ENCODE data around the gene ADGRE2.
"Not testable (repeated sequence)": the region's sequence is repeated elsewhere in the genome, so short reads cannot be mapped to it uniquely, and the experiment has no call there.

The ADGRE2 gene

DNA sequence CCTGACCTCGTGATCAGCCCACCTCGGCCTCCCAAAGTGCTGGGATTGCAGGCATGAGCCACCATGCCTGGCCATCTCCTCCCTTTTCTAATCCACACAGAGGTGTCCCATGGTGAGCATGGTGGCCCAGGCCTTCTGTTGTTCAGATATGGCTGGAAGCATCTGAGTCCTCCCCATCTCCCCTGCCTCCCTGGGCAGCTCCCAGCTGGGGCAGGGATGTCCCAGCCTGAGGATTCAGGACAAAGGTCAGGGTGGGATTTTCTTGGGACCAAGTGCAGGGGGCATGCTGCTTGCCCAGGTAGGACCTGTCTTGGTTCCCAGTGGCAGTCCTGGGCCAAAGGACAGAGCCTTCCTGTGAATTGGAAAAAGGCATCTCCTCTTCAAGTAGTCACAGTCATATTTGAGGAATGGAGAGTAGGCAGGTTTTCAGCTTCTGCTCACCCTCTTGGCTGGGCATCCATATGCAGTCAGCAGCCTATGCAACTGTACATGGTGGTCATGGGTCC, 10.8 kb downstream of the ADGRE2 start:
- no peak overlapping the region for H3K27ac ChIP-seq (ENCODE audit: low read depth, low read length)
- no peaks in the 10 kb centered on the region for H3K36me3 ChIP-seq (ENCODE audit: insufficient read depth, low read length)
- 63% methylated on average over 2 of the region's 2 CpGs for WGBS
- no peaks in the 10 kb centered on the region for H3K27me3 ChIP-seq (ENCODE audit: insufficient read depth, low read length)
- H3K4me3 ChIP-seq (ENCODE audit: low read length) = no peak overlapping the region
- H3K9me3 ChIP-seq (ENCODE audit: insufficient read depth, low read depth, low read length) = peaks cover 43% of the 10 kb centered on the region; the same call in 1 of the 2 replicates
- no peaks in the 10 kb centered on the region for H3K4me1 ChIP-seq (ENCODE audit: insufficient read depth, low read length)
- no peak overlapping the region for H3K9ac ChIP-seq (ENCODE audit: low read depth, low read length)

DNA sequence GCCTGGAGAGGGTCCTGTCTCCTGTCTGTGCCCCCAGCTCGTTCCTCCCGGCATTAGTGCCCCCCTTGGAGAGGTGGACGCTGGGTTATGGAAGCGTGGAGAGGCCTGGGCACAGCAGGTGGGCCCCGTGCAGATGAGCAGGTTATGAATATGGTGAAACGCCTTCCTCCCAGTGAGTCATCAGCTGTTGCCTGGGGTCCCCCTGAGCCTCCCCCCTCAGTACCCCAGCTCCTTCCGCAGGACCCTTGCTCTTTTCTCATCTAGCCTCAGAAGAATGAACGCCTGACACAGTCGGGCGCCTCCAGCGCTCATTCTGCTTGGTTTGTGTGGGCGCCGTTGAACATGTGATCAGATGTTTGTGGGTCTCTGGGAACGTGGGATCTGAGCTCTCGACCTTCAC, 12.5 kb downstream of the ADGRE2 start:
- H3K9me3 ChIP-seq (ENCODE audit: insufficient read depth, low read depth, low read length) = peaks cover 43% of the 10 kb centered on the region
- not testable (repeated sequence) for H3K4me3 ChIP-seq (ENCODE audit: low read length); H3K4me1 ChIP-seq (ENCODE audit: insufficient read depth, low read length); H3K27me3 ChIP-seq (ENCODE audit: insufficient read depth, low read length); H3K27ac ChIP-seq (ENCODE audit: low read depth, low read length); H3K36me3 ChIP-seq (ENCODE audit: insufficient read depth, low read length); H3K9ac ChIP-seq (ENCODE audit: low read depth, low read length)
- 87% methylated on average over 14 of the region's 15 CpGs for whole genome bisulfite sequencing

DNA sequence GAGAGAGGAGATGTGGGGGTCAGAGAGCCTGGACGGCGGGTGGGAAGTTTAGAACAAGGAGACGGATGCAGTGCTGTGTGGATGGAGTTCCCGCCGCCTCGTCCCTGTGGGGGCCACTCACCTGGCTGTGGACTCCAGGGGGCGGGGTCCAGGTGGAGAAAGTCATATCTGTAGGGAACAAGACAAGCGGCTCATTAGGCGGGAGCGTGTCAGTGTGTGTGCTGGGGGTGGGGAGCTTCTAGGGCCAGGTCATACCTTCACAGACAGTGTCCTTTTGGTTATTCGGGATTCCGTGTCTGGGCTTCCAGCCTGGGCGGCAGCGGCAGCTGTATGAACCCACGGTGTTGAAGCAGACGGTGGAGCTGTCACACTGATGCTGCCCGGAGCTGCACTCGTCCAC, 13.0 kb downstream of the ADGRE2 start:
- peaks cover 42% of the 10 kb centered on the region for H3K9me3 ChIP-seq (ENCODE audit: insufficient read depth, low read depth, low read length)
- not testable (repeated sequence) for H3K9ac ChIP-seq (ENCODE audit: low read depth, low read length); H3K27me3 ChIP-seq (ENCODE audit: insufficient read depth, low read length); H3K4me1 ChIP-seq (ENCODE audit: insufficient read depth, low read length); H3K36me3 ChIP-seq (ENCODE audit: insufficient read depth, low read length); H3K4me3 ChIP-seq (ENCODE audit: low read length); H3K27ac ChIP-seq (ENCODE audit: low read depth, low read length)
- 93% methylated on average over 4 of the region's 18 CpGs for WGBS

DNA sequence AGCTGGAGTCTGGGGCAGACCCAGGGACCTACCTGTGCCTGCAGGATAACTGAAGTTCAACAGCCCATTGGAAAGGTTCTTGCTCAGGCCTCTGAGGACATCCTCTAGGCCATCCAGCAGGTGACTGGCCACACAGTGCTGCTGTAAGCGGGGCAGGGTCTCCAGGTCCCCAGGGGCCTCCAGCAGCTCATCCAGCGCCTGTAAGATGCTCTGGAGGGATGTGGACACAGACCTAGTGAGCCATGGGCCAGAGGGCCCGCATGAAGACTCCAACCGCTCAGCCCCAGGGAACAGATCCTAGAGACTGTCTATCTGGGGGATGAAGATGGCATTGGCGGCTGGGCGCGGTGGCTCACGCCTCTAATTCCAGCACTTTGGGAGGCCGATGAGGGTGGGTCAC, 14.0 kb downstream of the ADGRE2 start:
- H3K27ac ChIP-seq (ENCODE audit: low read depth, low read length) = no peak overlapping the region
- H3K4me1 ChIP-seq (ENCODE audit: insufficient read depth, low read length) = no peaks in the 10 kb centered on the region
- peaks cover 37% of the 10 kb centered on the region for H3K9me3 ChIP-seq (ENCODE audit: insufficient read depth, low read depth, low read length)
- no peaks in the 10 kb centered on the region for H3K36me3 ChIP-seq (ENCODE audit: insufficient read depth, low read length)
- H3K9ac ChIP-seq (ENCODE audit: low read depth, low read length) = no peak overlapping the region
- no peaks in the 10 kb centered on the region for H3K27me3 ChIP-seq (ENCODE audit: insufficient read depth, low read length)
- H3K4me3 ChIP-seq (ENCODE audit: low read length) = no peak overlapping the region
- 85% methylated on average over 9 of the region's 9 CpGs for WGBS

DNA sequence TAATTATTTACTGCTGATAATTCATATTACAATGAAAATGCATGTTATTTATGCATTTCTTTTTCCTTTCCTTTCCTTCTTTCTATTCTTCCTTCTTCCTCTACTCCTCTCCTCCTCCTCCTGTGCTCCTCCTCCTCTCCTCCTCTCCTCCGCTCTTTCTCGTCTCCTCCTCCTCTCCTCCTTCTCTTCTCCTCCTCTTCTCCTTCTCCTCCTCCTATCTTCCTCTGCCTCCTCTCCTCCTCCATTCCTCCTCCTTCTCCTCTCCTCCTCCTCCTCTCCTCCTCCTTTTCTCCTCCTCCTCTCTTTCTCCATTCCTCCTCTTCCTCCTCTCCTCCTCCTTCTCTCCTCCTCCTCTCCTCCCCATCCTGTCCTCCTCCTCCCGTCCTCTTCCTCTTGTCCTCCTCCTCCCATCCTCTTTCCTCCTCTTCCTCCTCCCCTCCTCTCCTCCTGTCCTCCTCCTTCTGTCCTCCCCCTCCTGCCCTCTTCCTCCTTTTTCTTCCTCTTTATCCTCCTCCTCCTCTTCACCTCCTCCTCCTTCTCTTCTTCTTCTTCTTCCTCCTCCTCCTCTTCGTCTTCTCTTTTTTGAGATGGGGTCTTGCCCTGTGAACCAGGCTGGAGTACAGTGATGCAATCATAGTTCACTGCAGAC, 14.7 kb downstream of the ADGRE2 start:
- H3K9me3 ChIP-seq (ENCODE audit: insufficient read depth, low read depth, low read length) = peaks cover 35% of the 10 kb centered on the region
- no peak overlapping the region for H3K4me3 ChIP-seq (ENCODE audit: low read length)
- no peaks in the 10 kb centered on the region for H3K4me1 ChIP-seq (ENCODE audit: insufficient read depth, low read length)
- 76% methylated on average over 4 of the region's 4 CpGs for WGBS
- H3K27me3 ChIP-seq (ENCODE audit: insufficient read depth, low read length) = no peaks in the 10 kb centered on the region
- H3K36me3 ChIP-seq (ENCODE audit: insufficient read depth, low read length) = no peaks in the 10 kb centered on the region
- H3K27ac ChIP-seq (ENCODE audit: low read depth, low read length) = no peak overlapping the region
- H3K9ac ChIP-seq (ENCODE audit: low read depth, low read length) = no peak overlapping the region

DNA sequence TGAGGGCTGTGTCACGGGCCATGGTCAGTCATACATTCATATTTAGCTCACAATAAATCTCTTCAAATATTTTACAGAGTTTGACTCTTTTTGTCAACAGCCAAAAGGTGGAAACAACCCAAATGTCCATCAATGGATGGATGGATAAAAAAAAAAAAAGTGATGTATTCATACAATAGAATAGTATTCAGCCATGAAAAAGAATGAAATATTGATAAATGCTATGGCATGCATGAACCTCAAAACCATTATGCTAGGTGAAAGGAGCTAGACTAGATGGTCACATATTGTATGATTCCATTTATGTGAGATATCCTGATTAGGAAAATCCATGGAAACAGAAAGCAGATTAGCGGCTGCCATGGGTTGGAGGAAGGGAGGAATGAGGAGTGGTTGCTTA, 16.2 kb downstream of the ADGRE2 start:
- no peaks in the 10 kb centered on the region for H3K36me3 ChIP-seq (ENCODE audit: insufficient read depth, low read length)
- H3K4me1 ChIP-seq (ENCODE audit: insufficient read depth, low read length) = no peaks in the 10 kb centered on the region
- no peak overlapping the region for H3K27ac ChIP-seq (ENCODE audit: low read depth, low read length)
- no peaks in the 10 kb centered on the region for H3K27me3 ChIP-seq (ENCODE audit: insufficient read depth, low read length)
- H3K9ac ChIP-seq (ENCODE audit: low read depth, low read length) = no peak overlapping the region
- 69% methylated on average over 2 of the region's 2 CpGs for WGBS
- H3K9me3 ChIP-seq (ENCODE audit: insufficient read depth, low read depth, low read length) = peaks cover 33% of the 10 kb centered on the region
- H3K4me3 ChIP-seq (ENCODE audit: low read length) = no peak overlapping the region

DNA sequence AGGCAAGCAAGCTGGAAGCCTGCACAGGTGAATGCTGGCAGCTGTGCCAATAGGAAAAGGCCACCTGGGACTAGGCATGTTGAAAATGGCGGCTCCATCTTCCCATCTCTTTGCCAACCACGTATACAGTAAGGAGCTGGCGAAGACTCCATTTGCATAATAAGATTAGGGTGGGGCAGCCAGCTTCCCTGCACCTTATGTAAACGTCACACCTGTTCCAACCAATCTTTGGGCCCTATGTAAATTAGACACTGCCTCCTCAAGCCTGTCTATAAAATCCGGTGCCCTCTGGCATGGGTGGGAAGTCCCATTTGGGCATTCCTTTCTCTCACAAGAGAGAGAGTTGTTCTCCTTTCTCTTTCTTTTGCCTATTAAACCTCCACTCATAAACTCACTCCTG, 16.8 kb downstream of the ADGRE2 start:
- no peaks in the 10 kb centered on the region for H3K27me3 ChIP-seq (ENCODE audit: insufficient read depth, low read length)
- 53% methylated on average over 5 of the region's 5 CpGs for WGBS
- no peak overlapping the region for H3K27ac ChIP-seq (ENCODE audit: low read depth, low read length)
- no peaks in the 10 kb centered on the region for H3K4me1 ChIP-seq (ENCODE audit: insufficient read depth, low read length)
- peaks cover 37% of the 10 kb centered on the region for H3K9me3 ChIP-seq (ENCODE audit: insufficient read depth, low read depth, low read length)
- H3K4me3 ChIP-seq (ENCODE audit: low read length) = no peak overlapping the region
- no peaks in the 10 kb centered on the region for H3K36me3 ChIP-seq (ENCODE audit: insufficient read depth, low read length)
- H3K9ac ChIP-seq (ENCODE audit: low read depth, low read length) = no peak overlapping the region

DNA sequence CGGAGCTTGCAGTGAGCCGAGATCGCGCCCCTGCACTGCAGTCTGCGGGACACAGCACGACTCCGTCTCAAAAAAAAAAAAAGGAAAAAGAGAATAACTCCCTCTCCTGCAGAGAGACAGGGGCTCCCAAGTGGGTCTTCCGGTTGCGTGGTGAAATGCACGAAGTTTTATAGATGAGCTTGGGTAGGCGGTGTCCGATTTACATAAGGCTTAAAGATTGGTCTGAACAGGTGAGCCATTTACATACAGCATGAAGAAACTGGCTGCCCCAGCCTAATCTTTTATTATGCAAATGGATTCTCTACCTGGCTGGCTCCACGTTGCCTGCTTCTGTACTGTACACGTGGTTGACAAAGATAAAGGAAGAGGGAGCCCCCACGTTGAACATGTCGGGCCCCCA, 19.5 kb downstream of the ADGRE2 start:
- Histone ChIP-seq H3K9me3 (ENCODE audit: insufficient read depth, low read depth, low read length) (peaks cover 48% of the 10 kb centered on the region), H3K36me3 (ENCODE audit: insufficient read depth, low read length) (no peaks in the 10 kb centered on the region), H3K27ac (ENCODE audit: low read depth, low read length) (no peak overlapping the region; the same call in 1 of the 2 replicates), H3K4me1 (ENCODE audit: insufficient read depth, low read length) (no peaks in the 10 kb centered on the region), H3K4me3 (ENCODE audit: low read length) (peak overlapping the region; percentile 31), H3K9ac (ENCODE audit: low read depth, low read length) (peak overlapping the region; percentile 47; the same call in 1 of the 2 replicates), H3K27me3 (ENCODE audit: insufficient read depth, low read length) (no peaks in the 10 kb centered on the region)
- 76% methylated on average over 16 of the region's 16 CpGs for WGBS

DNA sequence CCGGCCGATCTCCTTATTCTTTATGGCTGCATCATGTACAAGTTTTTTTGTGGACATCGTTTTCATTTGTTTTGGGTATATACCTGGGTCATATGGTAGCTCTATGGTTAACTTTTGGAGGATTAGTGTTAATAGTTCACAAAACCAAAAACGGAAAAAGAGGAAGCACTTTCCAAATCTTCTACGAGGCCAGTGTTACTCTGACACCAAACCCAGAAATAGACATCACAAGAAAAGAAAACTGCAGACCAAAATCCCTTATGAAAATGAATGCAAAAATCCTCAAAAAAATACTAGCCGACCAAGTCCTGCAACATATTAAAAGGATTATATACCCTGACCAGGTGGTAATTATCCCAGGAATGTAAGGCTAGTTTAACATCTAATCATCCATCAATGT, 29.8 kb downstream of the ADGRE2 start:
- Histone ChIP-seq H3K27me3 (ENCODE audit: insufficient read depth, low read length) (no peaks in the 10 kb centered on the region), H3K9ac (ENCODE audit: low read depth, low read length) (no peak overlapping the region), H3K9me3 (ENCODE audit: insufficient read depth, low read depth, low read length) (peaks cover 37% of the 10 kb centered on the region), H3K4me1 (ENCODE audit: insufficient read depth, low read length) (no peaks in the 10 kb centered on the region), H3K36me3 (ENCODE audit: insufficient read depth, low read length) (no peaks in the 10 kb centered on the region), H3K4me3 (ENCODE audit: low read length) (no peak overlapping the region), H3K27ac (ENCODE audit: low read depth, low read length) (no peak overlapping the region)
- 78% methylated on average over 6 of the region's 6 CpGs for WGBS

DNA sequence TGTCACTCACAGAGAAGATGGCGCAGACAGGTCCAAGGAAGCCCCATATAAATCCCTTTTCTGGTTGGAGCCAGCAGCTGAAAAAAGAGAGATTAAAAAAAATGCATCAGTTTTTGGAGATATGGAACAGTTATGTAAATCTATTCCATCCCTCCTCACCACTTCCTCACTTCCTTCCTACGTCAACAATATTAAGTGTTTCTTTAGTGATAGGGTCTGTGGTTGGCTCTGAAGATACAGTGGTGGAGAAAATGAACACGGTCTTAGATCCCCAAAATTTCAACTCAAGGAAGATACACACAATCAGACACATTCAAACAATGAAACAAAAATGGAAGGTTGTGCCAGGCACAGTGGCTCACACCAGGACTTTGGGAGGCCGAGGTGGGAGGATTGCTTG, 31.5 kb downstream of the ADGRE2 start:
- Histone ChIP-seq H3K9me3 (ENCODE audit: insufficient read depth, low read depth, low read length) (peaks cover 44% of the 10 kb centered on the region), H3K27ac (ENCODE audit: low read depth, low read length) (no peak overlapping the region), H3K9ac (ENCODE audit: low read depth, low read length) (no peak overlapping the region), H3K36me3 (ENCODE audit: insufficient read depth, low read length) (no peaks in the 10 kb centered on the region), H3K4me3 (ENCODE audit: low read length) (no peak overlapping the region), H3K4me1 (ENCODE audit: insufficient read depth, low read length) (no peaks in the 10 kb centered on the region), H3K27me3 (ENCODE audit: insufficient read depth, low read length) (no peaks in the 10 kb centered on the region)
- 84% methylated on average over 2 of the region's 4 CpGs for WGBS

DNA sequence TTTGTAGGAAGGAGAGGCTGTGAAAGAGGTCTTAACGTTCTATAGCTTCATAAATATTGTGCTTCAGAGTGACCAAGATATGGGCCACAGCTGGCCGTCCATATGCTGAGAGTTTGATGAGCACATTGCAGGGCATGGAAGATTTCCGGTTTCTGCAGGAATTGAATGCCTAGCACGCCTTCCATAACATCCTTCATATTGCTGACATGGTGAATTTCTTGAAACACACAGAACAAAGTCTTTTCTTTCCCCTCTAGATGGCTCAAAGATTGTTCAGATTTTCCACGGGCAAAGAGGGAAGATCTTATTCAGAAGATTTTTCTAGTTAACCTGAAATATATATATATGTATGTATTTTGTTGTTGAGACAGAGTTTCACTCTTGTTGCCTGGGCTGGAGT, 42.4 kb downstream of the ADGRE2 start:
- Histone ChIP-seq H3K4me1 (ENCODE audit: insufficient read depth, low read length) (no peaks in the 10 kb centered on the region), H3K4me3 (ENCODE audit: low read length) (no peak overlapping the region), H3K36me3 (ENCODE audit: insufficient read depth, low read length) (no peaks in the 10 kb centered on the region), H3K9ac (ENCODE audit: low read depth, low read length) (no peak overlapping the region), H3K27me3 (ENCODE audit: insufficient read depth, low read length) (no peaks in the 10 kb centered on the region), H3K9me3 (ENCODE audit: insufficient read depth, low read depth, low read length) (peaks cover 69% of the 10 kb centered on the region), H3K27ac (ENCODE audit: low read depth, low read length) (no peak overlapping the region)
- 46% methylated on average over 4 of the region's 5 CpGs for WGBS

DNA sequence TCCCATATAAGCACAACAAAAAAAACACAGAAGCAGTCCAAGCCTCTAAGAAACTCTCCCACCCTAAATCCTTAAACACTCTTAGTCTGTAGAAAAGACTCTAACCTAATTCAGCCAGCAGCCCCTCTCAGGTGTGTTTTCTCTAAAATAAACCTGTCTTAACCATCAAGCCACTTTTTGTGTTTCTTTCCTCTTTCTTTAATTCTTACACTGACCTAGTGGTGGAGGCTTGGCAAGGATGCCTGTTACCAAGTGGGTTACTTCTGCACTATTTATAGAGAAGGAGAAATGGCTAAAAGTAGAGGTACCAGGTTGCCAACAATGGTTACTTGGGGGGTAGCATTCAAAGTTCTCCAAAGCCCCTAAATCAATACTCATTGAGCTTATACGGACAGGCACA, 44.8 kb downstream of the ADGRE2 start:
- no peaks in the 10 kb centered on the region for H3K27me3 ChIP-seq (ENCODE audit: insufficient read depth, low read length)
- no peaks in the 10 kb centered on the region for H3K4me1 ChIP-seq (ENCODE audit: insufficient read depth, low read length)
- no peak overlapping the region for H3K27ac ChIP-seq (ENCODE audit: low read depth, low read length)
- H3K9ac ChIP-seq (ENCODE audit: low read depth, low read length) = no peak overlapping the region
- H3K36me3 ChIP-seq (ENCODE audit: insufficient read depth, low read length) = no peaks in the 10 kb centered on the region
- peaks cover 76% of the 10 kb centered on the region for H3K9me3 ChIP-seq (ENCODE audit: insufficient read depth, low read depth, low read length)
- 87% methylated on average over 1 of the region's 1 CpG for WGBS
- H3K4me3 ChIP-seq (ENCODE audit: low read length) = no peak overlapping the region

All from HUES64 (cell line).